Nephron (organoid): ENCODE results near the gene PTPN12.

ENCODE experiments used
- H3K27ac Mint-ChIP-seq, 3 experiments: 2 replicates each; pipeline ENCODE4 v1.8.0; 2020; ENCODE audit warnings: mixed read lengths in 3 of 3, mild to moderate bottlenecking in 2 of 3, moderate library complexity in 1 of 3
- H3K27me3 Mint-ChIP-seq: 2 replicates; pipeline ENCODE4 v1.8.0; 2021; ENCODE audit warnings: low read depth, mild to moderate bottlenecking, moderate library complexity, mixed read lengths
- H3K36me3 Mint-ChIP-seq: 2 replicates; pipeline ENCODE4 v1.8.0; 2020; ENCODE audit warnings: low read depth, mixed read lengths
- H3K4me1 Mint-ChIP-seq: 2 replicates; pipeline ENCODE4 v1.8.0; 2020; ENCODE audit warnings: mixed read lengths
- H3K4me3 Mint-ChIP-seq, 3 experiments: 2 replicates each; pipeline ENCODE4 v1.8.0; 2020; ENCODE audit warnings: mild to moderate bottlenecking in 3 of 3, mixed read lengths in 3 of 3, moderate library complexity in 2 of 3
- H3K9me3 Mint-ChIP-seq: 2 replicates; pipeline ENCODE4 v1.8.0; 2020; ENCODE audit warnings: mixed read lengths
- CTCF ChIP-seq, 3 experiments: fragments of 200-600 bp; sonication (generic); IDR thresholded peaks; one replicate each; pipeline ENCODE4 v1.5.0; 2021; ENCODE audit warnings: antibody characterized with exemption in 3 of 3; ENCODE audit not compliant: unreplicated experiment in 3 of 3

PTPN12 gene

GRCh38 chr7:77553123-77553522, 16.0 kb downstream of the PTPN12 start:
- no peak overlapping the region for H3K4me3 Mint-ChIP-seq
- peaks cover 5% of the 10 kb centered on the region for H3K9me3 Mint-ChIP-seq
- no peak for TF ChIP-seq CTCF (IDR thresholded peaks at IDR 0.05; ENCODE audit: unreplicated experiment in 3 of 3)
- H3K27ac Mint-ChIP-seq, result no peak overlapping the region
- peaks cover 57% of the 10 kb centered on the region for H3K36me3 Mint-ChIP-seq
- H3K4me1 Mint-ChIP-seq, result peaks cover 5% of the 10 kb centered on the region
- no peaks in the 10 kb centered on the region for H3K27me3 Mint-ChIP-seq

- peaks cover 38% of the 10 kb centered on the region for H3K36me3 Mint-ChIP-seq
- H3K9me3 Mint-ChIP-seq, result peaks cover 5% of the 10 kb centered on the region
- H3K4me1 Mint-ChIP-seq, result peaks cover 9% of the 10 kb centered on the region
- no peak overlapping the region for H3K27ac Mint-ChIP-seq
- no peak overlapping the region for H3K4me3 Mint-ChIP-seq
- H3K27me3 Mint-ChIP-seq, result no peaks in the 10 kb centered on the region
- no peak for TF ChIP-seq CTCF (IDR thresholded peaks at IDR 0.05; ENCODE audit: unreplicated experiment in 3 of 3)
These were observed 21.3 kb downstream of the PTPN12 start for GRCh38 chr7:77558284-77558967.

DNA sequence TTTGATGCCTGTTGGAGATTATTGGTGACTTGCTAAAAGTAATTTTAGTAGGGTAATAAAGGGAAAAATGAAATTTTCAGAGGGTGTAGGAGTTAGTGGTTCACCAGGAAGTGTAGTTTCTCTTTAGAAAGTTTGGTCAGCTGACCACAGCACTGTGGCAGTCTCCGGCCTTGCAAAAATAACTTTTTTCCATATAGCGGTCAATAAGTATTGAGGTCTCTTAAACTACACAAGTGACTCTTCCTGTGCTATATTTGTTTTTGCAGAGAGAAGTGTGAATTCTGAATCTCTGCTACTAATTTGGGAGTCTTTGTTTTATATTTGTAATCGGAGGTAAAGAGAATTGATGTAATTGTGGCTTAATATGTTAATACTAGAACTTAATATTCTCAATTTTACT, 24.3 kb downstream of the PTPN12 start:
- Mint-ChIP-seq H3K4me3 (no peak overlapping the region), H3K27ac (no peak overlapping the region), H3K36me3 (peaks cover 15% of the 10 kb centered on the region), H3K4me1 (peaks cover 15% of the 10 kb centered on the region), H3K9me3 (no peaks in the 10 kb centered on the region), H3K27me3 (no peaks in the 10 kb centered on the region)
- no peak for TF ChIP-seq CTCF (IDR thresholded peaks at IDR 0.05; ENCODE audit: unreplicated experiment in 3 of 3)

- Mint-ChIP-seq H3K36me3 (peaks cover 6% of the 10 kb centered on the region), H3K9me3 (no peaks in the 10 kb centered on the region), H3K27me3 (no peaks in the 10 kb centered on the region), H3K27ac (no peak overlapping the region), H3K4me1 (peaks cover 15% of the 10 kb centered on the region), H3K4me3 (no peak overlapping the region)
- TF ChIP-seq CTCF (IDR thresholded peaks at IDR 0.05; ENCODE audit: unreplicated experiment in 3 of 3), result no peak
These were observed 26.2 kb downstream of the PTPN12 start for GRCh38 chr7:77563275-77563674.

GRCh38 chr7:77565917-77566316, 28.8 kb downstream of the PTPN12 start:
- TF ChIP-seq CTCF (IDR thresholded peaks at IDR 0.05; ENCODE audit: unreplicated experiment in 3 of 3), result no peak
- no peaks in the 10 kb centered on the region for H3K9me3 Mint-ChIP-seq
- H3K27ac Mint-ChIP-seq, result peak overlapping the region in 2 of 3 experiments; percentile 5 to 20

GRCh38 chr7:77566421-77566820, 29.3 kb downstream of the PTPN12 start:
- TF ChIP-seq CTCF (IDR thresholded peaks at IDR 0.05; ENCODE audit: unreplicated experiment in 3 of 3), result no peak
- H3K27me3 Mint-ChIP-seq, result no peaks in the 10 kb centered on the region
- H3K9me3 Mint-ChIP-seq, result no peaks in the 10 kb centered on the region
- H3K27ac Mint-ChIP-seq, result peak overlapping the region in 2 of 3 experiments; percentile 5 to 20
- peaks cover 8% of the 10 kb centered on the region for H3K36me3 Mint-ChIP-seq
- peaks cover 15% of the 10 kb centered on the region for H3K4me1 Mint-ChIP-seq
- H3K4me3 Mint-ChIP-seq, result no peak overlapping the region

More at GRCh38 chr7:77565917-77566316, 28.8 kb downstream of the PTPN12 start:
- Mint-ChIP-seq H3K4me1 (peaks cover 15% of the 10 kb centered on the region), H3K36me3 (peaks cover 13% of the 10 kb centered on the region), H3K4me3 (no peak overlapping the region), H3K27me3 (no peaks in the 10 kb centered on the region)
